ENCODE measurements around the gene RHOT1.

GRCh38 chr17:32239456-32239855, 97.2 kb downstream of the RHOT1 start:
- TF ChIP-seq CTCF (IDR thresholded peaks at IDR 0.05; ENCODE audit: insufficient read depth, low read length), result no peak
- TF ChIP-seq GABPA (IDR thresholded peaks at IDR 0.05; ENCODE audit: low read depth), result no peak
